Vagina (tissue), 2 donors: ENCODE measurements around the gene CRPPA. TPM values are rescaled to one million over a fixed set of nuclear protein-coding genes. Genes with fewer than 3 reads are reported as not detected.

Experiments
- DNase-seq, 2 donors: peaks; one replicate each; pipeline ENCODE4 v3.0.0-alpha.2; 2017; ENCODE audit errors: extremely low spot score in 2 of 2
- H3K27ac ChIP-seq: fragments of 200-600 bp; sonication (generic); one replicate; pipeline ENCODE4 v1.5.1; 2019
- H3K27me3 ChIP-seq: fragments of 200-600 bp; sonication (generic); one replicate; pipeline ENCODE4 v1.5.1; 2019
- H3K36me3 ChIP-seq, 2 donors: fragments of 200-600 bp; sonication (generic); one replicate each; pipeline ENCODE4 v1.5.1; 2017 to 2019
- H3K4me1 ChIP-seq: fragments of 200-600 bp; sonication (generic); one replicate; pipeline ENCODE4 v1.5.1; 2019
- H3K4me3 ChIP-seq, 2 donors: fragments of 200-600 bp; sonication (generic); 1 replicate in 1 of 2; 2 replicates in 1 of 2; pipeline ENCODE4 v1.5.1; 2016 to 2019
- H3K9me3 ChIP-seq: fragments of 200-600 bp; sonication (generic); one replicate; pipeline ENCODE4 v1.5.1; 2019
- POLR2A ChIP-seq, 2 donors: fragments of 450-650 bp; IDR thresholded peaks; one replicate each; pipeline ENCODE4 v1.6.1; 2017; ENCODE audit warnings: antibody characterized with exemption in 2 of 2, mild to moderate bottlenecking in 2 of 2, moderate library complexity in 2 of 2
- POLR2AphosphoS5 ChIP-seq, 2 donors: sonication (generic); formaldehyde crosslinking; IDR thresholded peaks; one replicate each; pipeline ENCODE4 v1.9.0; 2017; ENCODE audit warnings: antibody characterized with exemption in 2 of 2, mild to moderate bottlenecking in 2 of 2, low read depth in 1 of 2; ENCODE audit not compliant: insufficient read depth in 1 of 2
- intact Hi-C: fragments of 100-400 bp; cut with DNase I; formaldehyde crosslinking; loops from one replicate; pipeline ENCODE4 v1.15.1; 2023
- total RNA-seq: library from RNA; depleted of rRNA; stranded (reverse); fragments of >200 nt; gene quantifications from one replicate; pipeline ENCODE4 v1.2.3, GENCODE V29; 2016
- TF ChIP-seq, protein P1 (sequence below), 3 experiments: fragments of 450-650 bp in 2 of 3; fragments of 200-600 bp in 1 of 3; sonication (generic) in 1 of 3; IDR thresholded peaks; one replicate each; pipeline ENCODE4 v1.5.1; 2017 to 2019; ENCODE audit warnings: antibody characterized with exemption in 3 of 3, mild to moderate bottlenecking in 2 of 3, moderate library complexity in 2 of 3

Gene CRPPA
- total RNA-seq, 1 donor from 2014 or later, result 1.2 TPM

DNA sequence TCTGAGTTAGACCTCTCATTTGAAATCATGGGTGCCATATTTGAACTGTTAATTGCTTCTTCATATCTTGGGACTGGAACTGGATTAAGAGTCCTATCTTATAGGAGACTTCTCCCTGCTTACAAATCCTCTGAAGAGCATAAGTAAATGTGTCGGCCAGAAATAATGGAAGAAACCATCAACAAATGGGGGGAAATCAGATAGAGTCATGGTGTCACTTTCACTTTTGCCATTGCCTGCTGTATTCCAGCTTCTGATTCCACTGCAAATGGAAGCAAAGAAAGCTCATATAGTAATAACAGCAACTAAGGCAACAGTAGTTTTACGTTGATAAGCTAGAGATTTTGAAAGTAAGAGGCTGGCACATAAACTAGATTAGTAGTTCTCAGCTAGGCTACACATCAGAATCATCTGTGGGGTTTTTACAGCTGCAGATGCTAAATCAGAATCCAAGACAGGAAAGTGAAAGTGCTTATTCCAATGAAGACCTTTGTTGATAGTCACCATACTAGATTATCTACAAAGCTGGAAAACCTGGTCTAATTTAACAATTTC is 12.3 kb upstream of the CRPPA start:
- Histone ChIP-seq H3K4me3 (no peak overlapping the region), H3K4me1 (no peaks in the 10 kb centered on the region), H3K36me3 (no peaks in the 10 kb centered on the region), H3K27ac (no peak overlapping the region), H3K27me3 (no peaks in the 10 kb centered on the region), H3K9me3 (no peaks in the 10 kb centered on the region)
- no peak for TF ChIP-seq POLR2AphosphoS5 (IDR thresholded peaks at IDR 0.05; ENCODE audit: insufficient read depth in 1 of 2, low read depth in 1 of 2)
- TF ChIP-seq POLR2A (IDR thresholded peaks at IDR 0.05), result no peak
- TF ChIP-seq, protein P1, sequence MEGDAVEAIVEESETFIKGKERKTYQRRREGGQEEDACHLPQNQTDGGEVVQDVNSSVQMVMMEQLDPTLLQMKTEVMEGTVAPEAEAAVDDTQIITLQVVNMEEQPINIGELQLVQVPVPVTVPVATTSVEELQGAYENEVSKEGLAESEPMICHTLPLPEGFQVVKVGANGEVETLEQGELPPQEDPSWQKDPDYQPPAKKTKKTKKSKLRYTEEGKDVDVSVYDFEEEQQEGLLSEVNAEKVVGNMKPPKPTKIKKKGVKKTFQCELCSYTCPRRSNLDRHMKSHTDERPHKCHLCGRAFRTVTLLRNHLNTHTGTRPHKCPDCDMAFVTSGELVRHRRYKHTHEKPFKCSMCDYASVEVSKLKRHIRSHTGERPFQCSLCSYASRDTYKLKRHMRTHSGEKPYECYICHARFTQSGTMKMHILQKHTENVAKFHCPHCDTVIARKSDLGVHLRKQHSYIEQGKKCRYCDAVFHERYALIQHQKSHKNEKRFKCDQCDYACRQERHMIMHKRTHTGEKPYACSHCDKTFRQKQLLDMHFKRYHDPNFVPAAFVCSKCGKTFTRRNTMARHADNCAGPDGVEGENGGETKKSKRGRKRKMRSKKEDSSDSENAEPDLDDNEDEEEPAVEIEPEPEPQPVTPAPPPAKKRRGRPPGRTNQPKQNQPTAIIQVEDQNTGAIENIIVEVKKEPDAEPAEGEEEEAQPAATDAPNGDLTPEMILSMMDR (IDR thresholded peaks at IDR 0.05), result no peak
- intact Hi-C loops, result no loop called here
- no peak for DNase-seq

DNA sequence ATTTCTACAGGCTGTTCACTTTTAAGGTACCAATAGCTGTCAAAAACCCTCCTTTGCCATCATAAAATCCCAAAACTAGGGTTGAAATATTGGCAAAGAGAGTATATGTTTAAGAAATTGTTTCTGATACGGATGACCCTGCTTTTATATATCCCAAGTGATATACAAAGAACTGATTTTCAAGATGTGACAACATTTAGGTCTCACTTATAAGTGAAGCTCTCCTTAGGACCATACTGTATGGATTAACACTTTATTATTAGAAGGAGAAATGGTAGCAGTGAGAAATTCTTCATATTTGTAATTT is 11.0 kb upstream of the CRPPA start:
- H3K27me3 ChIP-seq, result no peaks in the 10 kb centered on the region
- intact Hi-C loops, result no loop called here
- H3K4me3 ChIP-seq, result no peak overlapping the region
- no peak overlapping the region for H3K27ac ChIP-seq
- no peaks in the 10 kb centered on the region for H3K36me3 ChIP-seq
- TF ChIP-seq POLR2A (IDR thresholded peaks at IDR 0.05) (no peak), POLR2AphosphoS5 (IDR thresholded peaks at IDR 0.05; ENCODE audit: insufficient read depth in 1 of 2, low read depth in 1 of 2) (no peak)
- TF ChIP-seq, protein P1 (IDR thresholded peaks at IDR 0.05), result no peak
- DNase-seq, result no peak
- H3K9me3 ChIP-seq, result no peaks in the 10 kb centered on the region
- no peaks in the 10 kb centered on the region for H3K4me1 ChIP-seq

DNA sequence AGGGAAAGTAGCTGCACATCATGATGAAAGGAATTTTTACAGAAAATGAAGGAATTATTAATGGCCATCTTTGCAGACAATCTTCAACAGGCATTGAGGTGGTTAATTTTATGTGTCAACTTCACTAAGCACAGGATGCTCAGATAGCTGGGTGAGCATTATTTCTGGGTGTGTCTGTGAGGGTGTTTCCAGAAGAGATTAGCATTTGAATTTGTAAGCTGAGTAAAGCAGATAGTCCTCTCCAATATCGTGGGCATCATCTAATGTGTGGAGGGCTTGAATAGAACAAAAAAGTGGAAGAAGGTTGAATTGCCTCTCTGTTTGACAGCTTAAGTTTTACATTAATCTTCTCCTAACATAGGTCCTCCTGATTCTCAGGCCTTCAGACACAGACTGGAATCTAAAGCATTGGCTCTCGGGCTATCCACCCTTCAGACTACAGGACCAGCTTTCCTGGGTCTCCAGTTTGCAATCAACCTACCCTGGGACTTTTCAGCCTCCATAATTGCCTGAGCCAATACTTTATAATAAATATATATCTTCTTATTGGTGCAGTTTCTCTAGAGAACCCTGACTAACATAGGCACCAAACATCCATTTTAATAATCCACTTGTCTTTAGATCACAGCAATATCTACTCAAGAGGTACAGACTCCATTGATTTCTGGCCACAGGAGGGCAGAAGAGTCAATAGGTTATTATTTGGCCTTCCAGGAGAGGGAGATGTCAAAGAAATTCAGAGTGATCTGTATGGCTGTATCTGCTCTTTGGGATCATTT is 10.5 kb upstream of the CRPPA start:
- H3K36me3 ChIP-seq, result no peaks in the 10 kb centered on the region
- no peaks in the 10 kb centered on the region for H3K9me3 ChIP-seq
- DNase-seq, result no peak
- H3K4me3 ChIP-seq, result no peak overlapping the region
- intact Hi-C loops, result no loop called here
- TF ChIP-seq, protein P1 (IDR thresholded peaks at IDR 0.05), result no peak
- TF ChIP-seq POLR2A (IDR thresholded peaks at IDR 0.05) (no peak), POLR2AphosphoS5 (IDR thresholded peaks at IDR 0.05; ENCODE audit: insufficient read depth in 1 of 2, low read depth in 1 of 2) (no peak)
- no peaks in the 10 kb centered on the region for H3K27me3 ChIP-seq
- no peak overlapping the region for H3K27ac ChIP-seq
- H3K4me1 ChIP-seq, result no peaks in the 10 kb centered on the region

DNA sequence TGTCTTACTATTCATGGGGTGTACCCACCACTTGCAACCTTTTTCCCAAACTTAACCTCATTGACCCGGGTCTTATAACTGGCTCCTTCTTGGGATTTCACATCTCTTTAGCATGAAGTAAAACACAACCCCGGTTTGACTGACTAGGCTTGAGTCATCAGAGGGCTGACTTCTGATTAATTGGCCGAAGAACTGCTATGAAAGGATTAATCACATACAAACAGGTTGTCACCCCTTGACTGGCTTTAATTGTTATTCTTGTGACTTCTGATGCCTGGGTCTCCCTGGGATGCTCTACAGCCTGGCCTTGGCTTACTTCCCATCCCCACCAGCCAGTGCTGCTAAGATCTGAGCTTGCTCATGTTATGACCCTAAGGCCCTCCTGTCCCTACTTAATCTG is 8.8 kb upstream of the CRPPA start:
- DNase-seq, result no peak
- Histone ChIP-seq H3K9me3 (no peaks in the 10 kb centered on the region), H3K27ac (no peak overlapping the region), H3K27me3 (no peaks in the 10 kb centered on the region), H3K4me3 (no peak overlapping the region), H3K36me3 (no peaks in the 10 kb centered on the region), H3K4me1 (no peaks in the 10 kb centered on the region)
- intact Hi-C loops, result no loop called here
- TF ChIP-seq, protein P1 (IDR thresholded peaks at IDR 0.05), result no peak
- TF ChIP-seq POLR2A (IDR thresholded peaks at IDR 0.05) (no peak), POLR2AphosphoS5 (IDR thresholded peaks at IDR 0.05; ENCODE audit: insufficient read depth in 1 of 2, low read depth in 1 of 2) (no peak)

DNA sequence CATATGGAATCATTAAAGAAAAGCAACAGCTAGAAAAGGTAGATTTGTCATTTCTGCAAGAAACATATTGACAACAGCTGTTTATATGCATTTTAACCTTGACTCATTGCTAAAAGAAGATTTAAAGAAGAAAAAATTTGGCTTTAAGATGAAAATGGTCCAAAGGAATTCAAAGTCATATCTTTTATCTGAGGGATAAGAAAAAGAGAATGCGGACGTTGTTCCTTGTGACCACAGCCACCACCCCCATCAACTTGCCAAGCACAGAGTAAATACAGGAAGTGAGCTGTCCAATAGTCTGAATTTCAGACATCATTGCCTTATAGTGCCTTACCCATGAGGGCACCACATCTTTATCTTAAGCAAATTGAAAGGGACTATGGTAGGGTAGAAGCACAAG is 7.3 kb upstream of the CRPPA start:
- intact Hi-C loops, result no loop called here
- Histone ChIP-seq H3K4me1 (no peaks in the 10 kb centered on the region), H3K36me3 (no peaks in the 10 kb centered on the region), H3K4me3 (no peak overlapping the region), H3K27me3 (no peaks in the 10 kb centered on the region), H3K9me3 (no peaks in the 10 kb centered on the region), H3K27ac (no peak overlapping the region)
- no peak for TF ChIP-seq POLR2AphosphoS5 (IDR thresholded peaks at IDR 0.05; ENCODE audit: insufficient read depth in 1 of 2, low read depth in 1 of 2)
- TF ChIP-seq, protein P1 (IDR thresholded peaks at IDR 0.05), result no peak
- no peak for TF ChIP-seq POLR2A (IDR thresholded peaks at IDR 0.05)
- no peak for DNase-seq
